Tibial nerve (tissue), 4 donors: ENCODE data around the gene ISYNA1. TPM values are rescaled to one million over a fixed set of nuclear protein-coding genes. Genes with fewer than 3 reads are reported as not detected.

Source experiments
- DNase-seq, 2 donors: peaks; one replicate each; pipeline ENCODE4 v3.0.0-alpha.2; 2019; ENCODE audit warnings: low spot score in 2 of 2
- H3K27ac ChIP-seq, 4 donors: fragments of 200-600 bp; sonication (generic) in 3 of 4; one replicate each; pipeline ENCODE4 v1.5.1; 2017 to 2019; ENCODE audit warnings: mild to moderate bottlenecking in 1 of 4
- H3K27me3 ChIP-seq, 2 donors: fragments of 200-600 bp; sonication (generic) in 1 of 2; one replicate each; pipeline versions ENCODE4 v1.5.1 to v1.6.0; 2017 to 2019
- H3K36me3 ChIP-seq, 3 donors: fragments of 200-600 bp; sonication (generic); one replicate each; pipeline ENCODE4 v1.5.1; 2018 to 2019
- H3K4me1 ChIP-seq, 4 donors: fragments of 200-600 bp; sonication (generic) in 3 of 4; one replicate each; pipeline ENCODE4 v1.5.1; 2017 to 2019
- H3K4me3 ChIP-seq, 4 donors: fragments of 200-600 bp; sonication (generic) in 3 of 4; one replicate each; pipeline ENCODE4 v1.5.1; 2017 to 2019; ENCODE audit warnings: mild to moderate bottlenecking in 1 of 4, moderate library complexity in 1 of 4
- H3K9me3 ChIP-seq, 4 donors: fragments of 200-600 bp; sonication (generic) in 3 of 4; one replicate each; pipeline ENCODE4 v1.5.1; 2017 to 2019
- EP300 ChIP-seq, 2 donors: sonication (generic); formaldehyde crosslinking; IDR thresholded peaks; one replicate each; pipeline ENCODE4 v1.6.1; 2017; ENCODE audit warnings: antibody characterized with exemption in 2 of 2, mild to moderate bottlenecking in 1 of 2
- POLR2A ChIP-seq, 2 donors: fragments of 450-650 bp; IDR thresholded peaks; one replicate each; pipeline ENCODE4 v1.6.1; 2017; ENCODE audit warnings: antibody characterized with exemption in 2 of 2, mild to moderate bottlenecking in 2 of 2, moderate library complexity in 2 of 2
- WGBS, 2 donors: methylation state at CpG; one replicate each; pipeline ENCODE4 v1.1.5; 2018; 5-methylcytosine and 5-hydroxymethylcytosine counted together
- total RNA-seq, 4 donors: library from RNA; depleted of rRNA; stranded (reverse); fragments of >200 nt; gene quantifications; one replicate each; pipeline ENCODE4 v1.1.0, GENCODE V29; 2016
- TF ChIP-seq, protein P1 (sequence below), 5 experiments: fragments of 200-600 bp in 3 of 5; fragments of 450-650 bp in 2 of 5; sonication (generic) in 3 of 5; IDR thresholded peaks; one replicate each; pipeline ENCODE4 v1.5.1; 2016 to 2019; ENCODE audit warnings: antibody characterized with exemption in 5 of 5, mild to moderate bottlenecking in 3 of 5, moderate library complexity in 2 of 5

ISYNA1 gene
- total RNA-seq, 4 donors from 2014 or later: 43.5 to 82.2 (median 52.4) TPM

DNA sequence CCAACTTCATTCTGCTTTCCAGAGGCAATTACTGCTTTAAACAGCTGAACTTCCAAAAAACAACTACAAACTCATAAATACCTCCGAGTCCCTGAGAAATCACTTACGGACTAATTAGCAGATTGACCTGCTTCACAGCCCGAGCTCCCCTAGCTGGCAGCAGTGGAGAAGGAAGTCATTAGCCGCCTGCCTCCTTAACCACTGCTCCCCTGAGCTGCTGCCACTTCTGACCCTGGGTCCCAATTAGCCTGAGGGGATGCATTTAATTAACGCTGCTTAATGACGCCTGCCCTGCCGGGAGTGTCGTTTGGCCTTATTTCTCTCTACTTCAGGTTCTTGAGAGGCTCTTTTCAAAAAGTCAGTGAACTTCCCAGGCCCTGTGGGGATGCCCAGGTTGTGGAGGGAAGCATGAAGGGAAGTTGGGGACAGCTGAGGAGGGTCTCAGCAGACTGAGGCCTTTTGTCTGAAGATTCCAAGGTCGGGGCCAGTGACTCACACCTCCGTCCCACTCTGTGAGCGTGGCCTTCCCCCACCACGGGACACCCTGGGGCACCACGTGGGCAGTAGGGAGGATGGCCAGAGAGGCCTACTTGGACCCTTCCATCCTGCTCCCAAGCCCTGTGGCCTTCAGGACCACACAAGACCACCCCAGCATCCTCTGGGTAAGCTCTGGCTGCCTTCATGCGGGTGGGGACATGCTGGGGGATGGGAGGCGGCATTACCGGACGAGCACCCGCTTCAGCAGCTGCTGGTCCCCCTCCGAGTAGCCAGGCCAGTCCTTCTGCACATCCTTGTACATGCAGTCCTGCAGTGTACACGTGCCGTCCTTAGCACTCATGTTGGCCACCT is 19.8 kb upstream of the ISYNA1 start:
- H3K36me3 ChIP-seq: peaks cover 4 to 67% (median 12%) of the 10 kb centered on the region in 3 donors
- WGBS, 2 donors: 62 to 74% methylated on average over 21 of the region's 21 CpGs
- TF ChIP-seq EP300 (IDR thresholded peaks at IDR 0.05) (no peak), POLR2A (IDR thresholded peaks at IDR 0.05) (no peak)
- TF ChIP-seq, protein P1, sequence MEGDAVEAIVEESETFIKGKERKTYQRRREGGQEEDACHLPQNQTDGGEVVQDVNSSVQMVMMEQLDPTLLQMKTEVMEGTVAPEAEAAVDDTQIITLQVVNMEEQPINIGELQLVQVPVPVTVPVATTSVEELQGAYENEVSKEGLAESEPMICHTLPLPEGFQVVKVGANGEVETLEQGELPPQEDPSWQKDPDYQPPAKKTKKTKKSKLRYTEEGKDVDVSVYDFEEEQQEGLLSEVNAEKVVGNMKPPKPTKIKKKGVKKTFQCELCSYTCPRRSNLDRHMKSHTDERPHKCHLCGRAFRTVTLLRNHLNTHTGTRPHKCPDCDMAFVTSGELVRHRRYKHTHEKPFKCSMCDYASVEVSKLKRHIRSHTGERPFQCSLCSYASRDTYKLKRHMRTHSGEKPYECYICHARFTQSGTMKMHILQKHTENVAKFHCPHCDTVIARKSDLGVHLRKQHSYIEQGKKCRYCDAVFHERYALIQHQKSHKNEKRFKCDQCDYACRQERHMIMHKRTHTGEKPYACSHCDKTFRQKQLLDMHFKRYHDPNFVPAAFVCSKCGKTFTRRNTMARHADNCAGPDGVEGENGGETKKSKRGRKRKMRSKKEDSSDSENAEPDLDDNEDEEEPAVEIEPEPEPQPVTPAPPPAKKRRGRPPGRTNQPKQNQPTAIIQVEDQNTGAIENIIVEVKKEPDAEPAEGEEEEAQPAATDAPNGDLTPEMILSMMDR (IDR thresholded peaks at IDR 0.05): no peak
- H3K27me3 ChIP-seq: no peaks in the 10 kb centered on the region
- peak overlapping the region in 3 of 4 donors; percentile 2 to 86 (median 86) for H3K27ac ChIP-seq
- no peak for DNase-seq
- peaks cover 0 to 5% (median 0%) of the 10 kb centered on the region in 4 donors for H3K9me3 ChIP-seq
- H3K4me1 ChIP-seq: peaks cover 0 to 49% (median 26%) of the 10 kb centered on the region in 4 donors
- H3K4me3 ChIP-seq: no peak overlapping the region

DNA sequence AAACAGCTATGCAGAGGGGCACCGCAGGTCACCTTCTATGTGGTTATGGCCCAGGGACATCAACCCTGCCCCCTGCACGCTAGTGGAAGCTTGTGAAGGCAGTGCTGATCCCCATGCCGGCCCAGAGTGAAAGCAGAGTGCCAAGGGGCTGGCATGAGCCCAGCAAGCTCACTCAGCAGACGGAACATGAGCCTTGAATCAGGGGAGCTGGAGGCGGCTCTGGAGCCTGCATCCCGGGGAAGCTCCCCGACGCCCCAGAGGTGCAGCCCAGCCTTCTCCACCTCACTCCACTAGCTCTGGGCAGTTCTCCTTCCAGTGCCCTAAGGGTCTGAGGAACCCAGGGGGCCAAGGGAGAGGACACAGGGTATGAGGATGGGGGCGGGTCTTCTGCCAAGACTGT is 19.0 kb upstream of the ISYNA1 start:
- Histone ChIP-seq H3K4me1 (peaks cover 0 to 49% (median 24%) of the 10 kb centered on the region in 4 donors), H3K27ac (peak overlapping the region in 3 of 4 donors; percentile 2 to 86 (median 86)), H3K9me3 (peaks cover 0 to 5% (median 0%) of the 10 kb centered on the region in 4 donors), H3K27me3 (no peaks in the 10 kb centered on the region), H3K36me3 (peaks cover 4 to 71% (median 12%) of the 10 kb centered on the region in 3 donors), H3K4me3 (no peak overlapping the region)
- 21 to 34% methylated on average over 7 to 8 of the region's 9 CpGs for WGBS, 2 donors
- peak; percentile 60 to 65 for DNase-seq
- TF ChIP-seq, protein P1 (IDR thresholded peaks at IDR 0.05): no peak
- TF ChIP-seq EP300 (IDR thresholded peaks at IDR 0.05): no peak
- TF ChIP-seq POLR2A (IDR thresholded peaks at IDR 0.05): no peak

DNA sequence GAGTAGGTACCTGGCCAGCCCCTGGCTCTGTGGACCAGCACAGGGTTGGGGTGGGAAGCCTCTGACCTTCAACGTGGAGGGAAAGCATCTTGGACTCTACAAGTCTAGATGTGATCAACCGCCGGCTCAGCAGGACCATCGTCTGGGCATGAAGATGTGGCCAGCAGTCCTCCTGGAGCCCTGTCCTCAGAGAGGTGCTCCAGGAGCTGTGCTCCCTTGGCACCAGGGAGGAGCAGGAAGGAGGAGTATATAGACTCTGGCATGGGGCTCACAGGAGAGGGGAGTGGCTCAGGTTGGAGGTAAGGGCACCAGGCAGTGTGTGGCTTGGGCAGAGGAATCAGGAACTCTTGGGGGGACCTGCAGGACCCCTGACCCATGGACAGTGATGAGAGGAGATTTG is 18.3 kb upstream of the ISYNA1 start:
- H3K27me3 ChIP-seq: no peaks in the 10 kb centered on the region
- H3K36me3 ChIP-seq: peaks cover 3 to 74% (median 9%) of the 10 kb centered on the region in 3 donors
- peak overlapping the region in 3 of 4 donors; percentile 2 to 86 (median 86) for H3K27ac ChIP-seq
- DNase-seq: no peak
- peaks cover 0 to 46% (median 25%) of the 10 kb centered on the region in 4 donors for H3K4me1 ChIP-seq
- 78 to 81% methylated on average over 3 to 4 of the region's 4 CpGs for WGBS, 2 donors
- no peak overlapping the region for H3K4me3 ChIP-seq
- H3K9me3 ChIP-seq: peaks cover 0 to 5% (median 0%) of the 10 kb centered on the region in 4 donors
- TF ChIP-seq EP300 (IDR thresholded peaks at IDR 0.05): no peak
- TF ChIP-seq POLR2A (IDR thresholded peaks at IDR 0.05): no peak
- TF ChIP-seq, protein P1 (IDR thresholded peaks at IDR 0.05): no peak

DNA sequence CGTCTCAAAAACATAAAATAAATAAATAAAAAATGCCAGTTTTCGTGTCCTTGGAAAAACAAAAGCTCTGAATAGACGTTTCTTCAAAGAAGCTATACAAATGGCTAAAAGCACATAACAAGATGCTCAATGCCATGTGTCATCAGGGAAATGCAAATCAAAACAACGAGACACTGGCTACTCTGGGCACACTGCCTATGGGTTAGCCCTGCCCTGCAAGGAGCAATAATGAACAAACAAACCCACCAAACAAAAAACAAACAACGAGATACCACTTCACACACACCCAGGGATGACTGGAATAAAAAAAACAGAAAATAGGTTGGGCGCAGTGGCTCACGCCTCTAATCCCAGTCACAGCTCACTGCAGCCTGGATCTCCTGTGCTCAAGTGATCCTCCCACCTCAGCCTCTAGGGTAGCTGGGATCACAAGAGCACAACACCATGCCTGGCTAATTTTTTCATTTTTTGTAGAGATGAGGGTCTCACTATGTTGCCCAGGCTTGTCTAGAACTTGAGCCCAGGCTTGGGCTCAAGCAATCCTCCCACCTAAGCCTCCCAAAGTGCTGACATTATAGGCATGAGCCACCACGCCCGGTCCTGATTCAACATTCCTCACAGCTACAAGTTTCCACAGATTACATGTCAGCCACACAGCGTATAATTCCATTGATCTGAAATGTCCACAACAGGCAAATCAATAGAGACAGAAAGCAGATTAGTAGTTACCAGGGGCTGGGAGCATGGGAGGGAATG is 15.5 kb upstream of the ISYNA1 start:
- DNase-seq: no peak
- peaks cover 7 to 79% (median 23%) of the 10 kb centered on the region in 3 donors for H3K36me3 ChIP-seq
- peaks cover 0 to 40% (median 11%) of the 10 kb centered on the region in 4 donors for H3K4me1 ChIP-seq
- 67 to 74% methylated on average over 10 of the region's 10 CpGs for WGBS, 2 donors
- no peaks in the 10 kb centered on the region for H3K27me3 ChIP-seq
- no peaks in the 10 kb centered on the region for H3K9me3 ChIP-seq
- no peak overlapping the region for H3K4me3 ChIP-seq
- no peak overlapping the region for H3K27ac ChIP-seq
- TF ChIP-seq, protein P1 (IDR thresholded peaks at IDR 0.05): no peak
- no peak for TF ChIP-seq EP300 (IDR thresholded peaks at IDR 0.05)
- no peak for TF ChIP-seq POLR2A (IDR thresholded peaks at IDR 0.05)
